Raji (cell line): ENCODE measurements around the gene CDC34.

Source experiments
- POLR2A ChIP-seq: IDR thresholded peaks from 2 replicates; pipeline ENCODE4 v1.6.1; 2011; ENCODE audit warnings: low read depth, low read length, control low read depth; ENCODE audit not compliant: insufficient read depth

The CDC34 gene

GRCh38 chr19:567296-567900 is 35.8 kb downstream of the CDC34 start:
- TF ChIP-seq POLR2A, result no peak

- no peak for TF ChIP-seq POLR2A
Observed at GRCh38 chr19:570251-570686, 38.7 kb downstream of the CDC34 start.

GRCh38 chr19:570937-571565 is 39.5 kb downstream of the CDC34 start:
- peak; percentile 72 for TF ChIP-seq POLR2A

GRCh38 chr19:571566-571974 is 40.0 kb downstream of the CDC34 start:
- no peak for TF ChIP-seq POLR2A

- TF ChIP-seq POLR2A, result peak; percentile 89
Observed at GRCh38 chr19:572140-572742, 40.7 kb downstream of the CDC34 start, which contains the start of gene BSG. BSG (plus strand) TSS chr19:572596; CDS start chr19:572635, 39 bp downstream.

GRCh38 chr19:572743-573518 is 41.4 kb downstream of the CDC34 start:
- TF ChIP-seq POLR2A, result no peak

GRCh38 chr19:573519-573825 is 41.9 kb downstream of the CDC34 start:
- no peak for TF ChIP-seq POLR2A

- TF ChIP-seq POLR2A, result no peak
Observed at GRCh38 chr19:574658-575526, 43.3 kb downstream of the CDC34 start.

- no peak for TF ChIP-seq POLR2A
Observed at GRCh38 chr19:575527-576506, 44.3 kb downstream of the CDC34 start.

GRCh38 chr19:576768-577438 is 45.3 kb downstream of the CDC34 start:
- no peak for TF ChIP-seq POLR2A

- no peak for TF ChIP-seq POLR2A
Observed at GRCh38 chr19:577439-578392, 46.2 kb downstream of the CDC34 start.

- no peak for TF ChIP-seq POLR2A
Observed at GRCh38 chr19:579111-579841, 47.7 kb downstream of the CDC34 start.

GRCh38 chr19:579842-580155 is 48.2 kb downstream of the CDC34 start:
- TF ChIP-seq POLR2A, result no peak
